HCT116 (cell line): ENCODE measurements around the gene RTL1. TPM values are rescaled to one million over a fixed set of nuclear protein-coding genes. Genes with fewer than 3 reads are reported as not detected.
A peak's percentile ranks its signal among the peaks of the same experiment; 100 is the strongest.

Experiments used
- ATAC-seq: fragments of 200-7000 bp; cut with Tn5 transposase; 2 replicates; pipeline ENCODE4 v1.9.1; 2020; ENCODE audit warnings: mild to moderate bottlenecking, moderate library complexity
- BruUV-seq: library from RNA; stranded (reverse); fragments of 400-500 nt; replicated peaks from 2 replicates; lab custom pipeline; 2021; lab: Mats Ljungman, UMichigan
- CTCF ChIA-PET: fragments of 300-600 bp; sonication (Branson Sonifier 250); formaldehyde crosslinking; loops from one replicate; lab custom pipeline; 2021; ENCODE audit warnings: antibody characterized with exemption; lab: Charles Lee
- POLR2A ChIA-PET: fragments of 300-600, 350-600 bp; sonication (Branson Sonifier 250); formaldehyde crosslinking; loops from one replicate; lab custom pipeline; 2021; ENCODE audit warnings: antibody characterized with exemption; lab: Charles Lee
- RAD21 ChIA-PET, 2 experiments: fragments of 300-600 bp; sonication (Branson Sonifier 250); formaldehyde crosslinking; loops; one replicate each; lab custom pipeline; 2023; ENCODE audit warnings: low total read pairs in 2 of 2; ENCODE audit not compliant: uncharacterized antibody in 2 of 2, unreplicated experiment in 2 of 2, low non-redundant PET in 1 of 2; lab: Charles Lee
- DNase-seq: peaks from one replicate; pipeline ENCODE4 v3.0.0-alpha.2; 2010; ENCODE audit warnings: low read depth, low spot score
- H2AFZ ChIP-seq: fragments of 200-600 bp; shearing (Covaris generic), sonication (generic); 2 replicates; pipeline ENCODE4 v1.6.1; 2017; ENCODE audit warnings: low read depth, mixed run types, mixed read lengths, antibody characterized with exemption, low read length; ENCODE audit not compliant: poor library complexity, severe bottlenecking
- H3K27ac ChIP-seq: 2 replicates; pipeline ENCODE4 v1.5.1; 2012; ENCODE audit warnings: low read depth, low read length
- H3K27me3 ChIP-seq: fragments of 200-600 bp; sonication (generic); 2 replicates; pipeline ENCODE4 v1.6.1; 2016; ENCODE audit warnings: mixed run types, low read length, mixed read lengths; ENCODE audit not compliant: insufficient read depth
- H3K36me3 ChIP-seq, 2 experiments: fragments of 200-500 bp in 1 of 2; fragments of 200-600 bp in 1 of 2; sonication (Bioruptor generic) in 1 of 2; sonication (generic) in 1 of 2; 2 replicates each; pipeline versions ENCODE4 v1.5.1 to v1.6.1; 2014 to 2016; ENCODE audit warnings: low read length in 2 of 2, inconsistent platforms in 1 of 2, mixed read lengths in 1 of 2, mixed run types in 1 of 2; ENCODE audit not compliant: insufficient read depth in 2 of 2, control insufficient read depth in 1 of 2
- H3K4me1 ChIP-seq, 2 experiments: fragments of 200-600 bp in 1 of 2; sonication (generic) in 1 of 2; 2 replicates each; pipeline versions ENCODE4 v1.5.1 to v1.6.1; 2012 to 2017; ENCODE audit warnings: low read length in 2 of 2, inconsistent platforms in 1 of 2, mild to moderate bottlenecking in 1 of 2, mixed read lengths in 1 of 2, mixed run types in 1 of 2, moderate library complexity in 1 of 2; ENCODE audit not compliant: insufficient read depth in 2 of 2, control insufficient read depth in 1 of 2
- H3K4me2 ChIP-seq: fragments of 200-600 bp; sonication (generic); 2 replicates; pipeline ENCODE4 v1.6.1; 2017; ENCODE audit warnings: mixed run types, low read length, mixed read lengths
- H3K4me3 ChIP-seq, 2 experiments: fragments of 200-600 bp in 1 of 2; sonication (generic) in 1 of 2; replicated peaks in 1 of 2; 2 replicates each; pipeline ENCODE4 v1.5.1; 2011 to 2016; ENCODE audit warnings: low read length in 2 of 2, control low read depth in 1 of 2, low read depth in 1 of 2, mild to moderate bottlenecking in 1 of 2, mixed read lengths in 1 of 2, mixed run types in 1 of 2
- H3K79me2 ChIP-seq: fragments of 200-600 bp; sonication (generic); 2 replicates; pipeline ENCODE4 v1.6.1; 2017; ENCODE audit warnings: mild to moderate bottlenecking, mixed run types, low read length, moderate library complexity, mixed read lengths; ENCODE audit not compliant: insufficient read depth
- H3K9ac ChIP-seq: fragments of 200-600 bp; sonication (generic); 2 replicates; pipeline ENCODE4 v1.6.1; 2016; ENCODE audit warnings: low read length, mixed read lengths
- H3K9me2 ChIP-seq: fragments of 200-600 bp; sonication (generic), shearing (Covaris generic); 2 replicates; pipeline ENCODE4 v1.6.1; 2017; ENCODE audit warnings: mixed run types, mild to moderate bottlenecking, moderate library complexity; ENCODE audit not compliant: insufficient read depth
- H3K9me3 ChIP-seq, 2 experiments: fragments of 200-500 bp in 1 of 2; fragments of 200-600 bp in 1 of 2; sonication (Bioruptor generic) in 1 of 2; sonication (generic) in 1 of 2; 2 replicates each; pipeline ENCODE4 v1.6.1; 2014 to 2017; ENCODE audit warnings: low read length in 2 of 2, mixed read lengths in 2 of 2, inconsistent platforms in 1 of 2, low read depth in 1 of 2, mild to moderate bottlenecking in 1 of 2, mixed run types in 1 of 2, moderate library complexity in 1 of 2; ENCODE audit not compliant: control insufficient read depth in 1 of 2, insufficient read depth in 1 of 2
- H4K20me1 ChIP-seq: fragments of 200-600 bp; sonication (generic), shearing (Covaris generic); 2 replicates; pipeline ENCODE4 v1.6.1; 2017; ENCODE audit warnings: mixed run types, mild to moderate bottlenecking, moderate library complexity; ENCODE audit not compliant: insufficient read depth
- RAD21 ChIP-seq: IDR thresholded peaks from 2 replicates; pipeline ENCODE4 v1.6.1; 2012; ENCODE audit warnings: low read depth, mild to moderate bottlenecking
- YY1 ChIP-seq: IDR thresholded peaks from 2 replicates; pipeline ENCODE4 v1.6.1; 2011; ENCODE audit warnings: low read length, low read depth, moderate library complexity, mild to moderate bottlenecking; ENCODE audit not compliant: insufficient replicate concordance; ENCODE audit errors: extremely low read depth
- ZNF274 ChIP-seq: fragments of 200-500 bp; sonication (Bioruptor generic); IDR thresholded peaks from 2 replicates; pipeline ENCODE4 v1.6.1; 2014; ENCODE audit warnings: mild to moderate bottlenecking, low read depth, low read length, inconsistent platforms
- intact Hi-C: fragments of 100-400 bp; cut with micrococcal nuclease; formaldehyde crosslinking; loops from 2 replicates; pipeline ENCODE4 v1.10.0; 2022
- total RNA-seq: library from RNA; stranded (reverse); gene quantifications from one replicate; pipeline ENCODE4 v1.2.1, GENCODE V29; 2021; ENCODE audit not compliant: unreplicated experiment
- TF ChIP-seq, protein P1 (sequence below), 3 experiments: fragments of 200-600 bp in 1 of 3; sonication (generic) in 1 of 3; IDR thresholded peaks in 2 of 3; conservative IDR thresholded peaks in 1 of 3; 2 replicates each; pipeline ENCODE4 v1.5.1; 2012 to 2017; ENCODE audit warnings: low read depth in 2 of 3, low read length in 2 of 3, antibody characterized with exemption in 1 of 3, borderline replicate concordance in 1 of 3, control low read depth in 1 of 3, mild to moderate bottlenecking in 1 of 3, mixed read lengths in 1 of 3, mixed run types in 1 of 3, moderate library complexity in 1 of 3; ENCODE audit not compliant: insufficient read depth in 1 of 3

The RTL1 gene
- total RNA-seq, 1 experiment from 2014 or later = not detected

DNA sequence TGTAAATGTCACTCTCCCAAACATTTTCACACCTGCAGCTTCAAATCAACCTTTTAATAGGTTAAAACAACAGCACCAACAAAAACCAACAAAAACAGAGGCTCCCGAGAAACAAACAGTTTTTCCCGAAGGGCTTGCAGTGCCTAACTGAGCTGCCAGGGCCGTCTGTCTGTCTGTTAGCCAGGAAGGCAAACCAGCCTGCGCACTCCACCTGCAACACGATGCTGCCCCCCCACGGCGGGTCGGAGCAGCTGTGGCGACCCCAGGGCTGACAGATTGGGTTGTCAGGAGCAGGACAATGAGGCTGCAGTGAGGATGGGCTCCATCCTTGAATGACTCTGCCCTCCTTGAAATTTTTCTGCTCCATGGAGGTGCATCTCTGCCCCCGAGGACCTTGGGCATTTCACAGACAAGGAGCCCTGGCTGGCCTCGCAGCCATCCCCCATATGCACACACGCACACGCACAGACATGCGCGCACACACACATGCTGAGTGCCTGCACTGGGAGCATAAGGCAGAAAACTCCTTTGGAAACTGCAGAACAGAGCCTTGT, 2.6 kb downstream of the RTL1 start:
- peak; percentile 88 for ATAC-seq
- POLR2A ChIA-PET = no interaction called here
- intact Hi-C loops = loop anchor here (1.0 to 10.0 kb wide), 5 partner anchors 50 to 764 kb away; no protein-coding TSS in a partner anchor

More for the DNA sequence above, 2.6 kb downstream of the RTL1 start:
- peak overlapping the region; percentile 55 for H3K4me2 ChIP-seq
- no peak overlapping the region for H3K9ac ChIP-seq
- H3K9me3 ChIP-seq = no peaks in the 10 kb centered on the region
- ChIA-PET CTCF (interaction anchor here (0.9 to 2.7 kb wide), 12 partner anchors 9 to 517 kb away, joined by 3 to 14 read pairs (median 5); no protein-coding TSS in a partner anchor), RAD21 (interaction anchor here (0.6 to 1.1 kb wide), 5 partner anchors 15 to 764 kb away, joined by 3 to 5 read pairs (median 3); no protein-coding TSS in a partner anchor)
- H3K27ac ChIP-seq = no peak overlapping the region
- H3K27me3 ChIP-seq = 0 out of 2 replicates have a peak, but pooled peaks cover 3% of the 10 kb centered on the region
- H4K20me1 ChIP-seq = no peaks in the 10 kb centered on the region
- H3K4me1 ChIP-seq = peaks cover 0 to 7% of the 10 kb centered on the region in 2 experiments; a peak in 1 of 4 replicates
- H3K79me2 ChIP-seq = no peaks in the 10 kb centered on the region
- H2AFZ ChIP-seq = peak overlapping the region; percentile 81
- H3K9me2 ChIP-seq = no peaks in the 10 kb centered on the region
- TF ChIP-seq ZNF274 = no peak
- no peak for TF ChIP-seq YY1
- TF ChIP-seq, protein P1, sequence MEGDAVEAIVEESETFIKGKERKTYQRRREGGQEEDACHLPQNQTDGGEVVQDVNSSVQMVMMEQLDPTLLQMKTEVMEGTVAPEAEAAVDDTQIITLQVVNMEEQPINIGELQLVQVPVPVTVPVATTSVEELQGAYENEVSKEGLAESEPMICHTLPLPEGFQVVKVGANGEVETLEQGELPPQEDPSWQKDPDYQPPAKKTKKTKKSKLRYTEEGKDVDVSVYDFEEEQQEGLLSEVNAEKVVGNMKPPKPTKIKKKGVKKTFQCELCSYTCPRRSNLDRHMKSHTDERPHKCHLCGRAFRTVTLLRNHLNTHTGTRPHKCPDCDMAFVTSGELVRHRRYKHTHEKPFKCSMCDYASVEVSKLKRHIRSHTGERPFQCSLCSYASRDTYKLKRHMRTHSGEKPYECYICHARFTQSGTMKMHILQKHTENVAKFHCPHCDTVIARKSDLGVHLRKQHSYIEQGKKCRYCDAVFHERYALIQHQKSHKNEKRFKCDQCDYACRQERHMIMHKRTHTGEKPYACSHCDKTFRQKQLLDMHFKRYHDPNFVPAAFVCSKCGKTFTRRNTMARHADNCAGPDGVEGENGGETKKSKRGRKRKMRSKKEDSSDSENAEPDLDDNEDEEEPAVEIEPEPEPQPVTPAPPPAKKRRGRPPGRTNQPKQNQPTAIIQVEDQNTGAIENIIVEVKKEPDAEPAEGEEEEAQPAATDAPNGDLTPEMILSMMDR (IDR thresholded peaks at IDR 0.05 in 2 of 3, conservative IDR thresholded peaks at IDR 0.05 in 1 of 3; ENCODE audit: borderline replicate concordance in 1 of 3, insufficient read depth in 1 of 3, low read depth in 2 of 3, low read length in 2 of 3) = peak; percentile 65 to 92 (median 78)
- peak; percentile 97 for TF ChIP-seq RAD21
- DNase-seq = peak; percentile 41
- no peaks in the 10 kb centered on the region for H3K36me3 ChIP-seq
- no TSS peak for BruUV-seq
- H3K4me3 ChIP-seq = no peak overlapping the region
